NCI-H460 (cell line): ENCODE data around the gene XAGE5. TPM values are rescaled to one million over a fixed set of nuclear protein-coding genes. Genes with fewer than 3 reads are reported as not detected.
"Not testable (repeated sequence)": the region's sequence is repeated elsewhere in the genome, so short reads cannot be mapped to it uniquely, and the experiment has no call there.

Experiments
- DNase-seq: peaks from one replicate; pipeline ENCODE4 v3.0.0-alpha.2; 2016; ENCODE audit warnings: low read depth; ENCODE audit errors: extremely low read depth
- polyA plus RNA-seq: library from polyadenylated mRNA; depleted of rRNA; stranded (reverse); fragments of >200 nt; gene quantifications from 2 replicates; pipeline ENCODE4 v1.2.3, GENCODE V29; 2014; cell fraction: nucleus; rRNA removed
- small RNA-seq, 2 experiments: library from RNA; depleted of rRNA; stranded (forward); fragments of <200 nt; gene quantifications; one replicate each; pipeline ENCODE3, GENCODE V24; 2014
- total RNA-seq: library from RNA; depleted of rRNA; stranded (reverse); fragments of >200 nt; shearing (Covaris generic); gene quantifications from 2 replicates; pipeline ENCODE4 v1.2.3, GENCODE V29; 2014; rRNA removed

Gene XAGE5
- not detected in 2 replicates for total RNA-seq
- not detected in 2 replicates for polyA plus RNA-seq

GRCh38 chrX:52811065-52811625 lies at the start of gene XAGE5:
Gene XAGE5 (plus strand): TSS chrX:52811287. CDS start chrX:52812567, 1,280 bp downstream.
- DNase-seq: no peak

- DNase-seq: not testable (repeated sequence)
Observed at GRCh38 chrX:52765983-52766382, 45.1 kb upstream of the XAGE5 start.

GRCh38 chrX:52773504-52773903 lies 37.6 kb upstream of the XAGE5 start:
- DNase-seq: not testable (repeated sequence)

- not testable (repeated sequence) for DNase-seq
Observed at GRCh38 chrX:52797327-52797726, 13.8 kb upstream of the XAGE5 start, which contains the start of gene SPANXN5. Gene SPANXN5 (minus strand): TSS chrX:52797427. CDS start chrX:52797348, 79 bp downstream.

GRCh38 chrX:52804876-52805275 lies 6.2 kb upstream of the XAGE5 start:
- not testable (repeated sequence) for DNase-seq

GRCh38 chrX:52819788-52820187 lies 8.7 kb downstream of the XAGE5 start:
- no peak for DNase-seq

GRCh38 chrX:52821079-52821760 lies 10.1 kb downstream of the XAGE5 start:
- DNase-seq: no peak

GRCh38 chrX:52824608-52825007 lies 13.5 kb downstream of the XAGE5 start:
- DNase-seq: no peak

- no peak for DNase-seq
Observed at GRCh38 chrX:52830551-52830950, 19.5 kb downstream of the XAGE5 start.

- DNase-seq: no peak
Observed at GRCh38 chrX:52839137-52839536, 28.1 kb downstream of the XAGE5 start.

GRCh38 chrX:52843619-52844018 lies 32.5 kb downstream of the XAGE5 start:
- DNase-seq: not testable (repeated sequence)

- peak; percentile 9 for DNase-seq
Observed at GRCh38 chrX:52852110-52852860, 41.2 kb downstream of the XAGE5 start.

GRCh38 chrX:52856991-52857525 lies 46.0 kb downstream of the XAGE5 start:
- DNase-seq: not testable (repeated sequence)

GRCh38 chrX:52865343-52865998 lies 54.4 kb downstream of the XAGE5 start:
- no peak for DNase-seq

Small RNAs within 50 kb of the gene (small RNA-seq; reads per million reads assigned to genes)
- 0 reads per million in 2 experiments for gene AC244505.6
- 0 reads per million in 2 experiments for gene AC244505.7

Other genes with a start within 250 kb of the XAGE5 start
- gene SSX7, start 156.4 kb upstream of the XAGE5 start, total RNA-seq: not detected in 2 replicates
- not detected in 2 replicates for gene SSX2, start 104.1 kb upstream of the XAGE5 start, total RNA-seq
- gene SSX2B, start 60.0 kb upstream of the XAGE5 start, total RNA-seq: not detected in 2 replicates
- gene SPANXN5, start 13.9 kb upstream of the XAGE5 start, total RNA-seq: 0.12 and 0.55 TPM in 2 replicates
- gene XAGE3, start 56.8 kb downstream of the XAGE5 start, total RNA-seq: not detected in 2 replicates
- 40.3 and 43.0 TPM in 2 replicates for gene FAM156B, start 86.0 kb downstream of the XAGE5 start, total RNA-seq
- 27.2 and 40.6 TPM in 2 replicates for gene FAM156A, start 147.2 kb downstream of the XAGE5 start, total RNA-seq
- gene GPR173, start 237.5 kb downstream of the XAGE5 start, total RNA-seq: 0.46 and 1.2 TPM in 2 replicates